ENCODE data around the gene MAN2A1.

DNA sequence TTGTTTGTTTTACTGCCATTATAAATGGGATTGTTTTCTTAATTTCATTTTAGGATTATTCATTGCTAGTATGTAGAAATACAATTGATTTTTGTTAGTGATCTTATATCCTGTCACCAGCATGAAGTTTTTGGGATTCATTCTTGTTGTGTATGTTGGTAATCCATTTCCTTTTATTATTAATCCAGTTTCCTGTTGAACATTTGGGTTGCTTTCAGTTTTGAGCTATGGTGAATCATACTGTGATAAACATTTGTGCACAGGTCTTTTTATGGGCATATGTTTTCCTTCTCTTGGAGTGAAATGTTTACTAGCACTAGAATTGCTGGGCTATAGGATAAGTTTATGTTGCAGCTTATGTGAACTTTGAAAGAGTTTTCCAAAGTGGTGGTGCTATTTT is 69.6 kb downstream of the MAN2A1 start:
- TF ChIP-seq, protein P1, sequence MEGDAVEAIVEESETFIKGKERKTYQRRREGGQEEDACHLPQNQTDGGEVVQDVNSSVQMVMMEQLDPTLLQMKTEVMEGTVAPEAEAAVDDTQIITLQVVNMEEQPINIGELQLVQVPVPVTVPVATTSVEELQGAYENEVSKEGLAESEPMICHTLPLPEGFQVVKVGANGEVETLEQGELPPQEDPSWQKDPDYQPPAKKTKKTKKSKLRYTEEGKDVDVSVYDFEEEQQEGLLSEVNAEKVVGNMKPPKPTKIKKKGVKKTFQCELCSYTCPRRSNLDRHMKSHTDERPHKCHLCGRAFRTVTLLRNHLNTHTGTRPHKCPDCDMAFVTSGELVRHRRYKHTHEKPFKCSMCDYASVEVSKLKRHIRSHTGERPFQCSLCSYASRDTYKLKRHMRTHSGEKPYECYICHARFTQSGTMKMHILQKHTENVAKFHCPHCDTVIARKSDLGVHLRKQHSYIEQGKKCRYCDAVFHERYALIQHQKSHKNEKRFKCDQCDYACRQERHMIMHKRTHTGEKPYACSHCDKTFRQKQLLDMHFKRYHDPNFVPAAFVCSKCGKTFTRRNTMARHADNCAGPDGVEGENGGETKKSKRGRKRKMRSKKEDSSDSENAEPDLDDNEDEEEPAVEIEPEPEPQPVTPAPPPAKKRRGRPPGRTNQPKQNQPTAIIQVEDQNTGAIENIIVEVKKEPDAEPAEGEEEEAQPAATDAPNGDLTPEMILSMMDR (conservative IDR thresholded peaks at IDR 0.05 in 1 of 2, IDR thresholded peaks at IDR 0.05 in 1 of 2; ENCODE audit: low read depth in 1 of 2, low read length in 2 of 2), result no peak
- TF ChIP-seq EZH2 (IDR thresholded peaks at IDR 0.05; ENCODE audit: low read length, missing control alignments), result no peak

Measured in fibroblast of lung (primary cell).